NCI-H146 treated with DMSO at 0.1 percent for 48 hours (cell line): ENCODE measurements around the gene PLBD2.

Experiments used
- DNase-seq: peaks from one replicate; lab custom pipeline; 2025; ENCODE audit not compliant: unreplicated experiment; lab: John Stamatoyannopoulos, UW

The PLBD2 gene

DNA sequence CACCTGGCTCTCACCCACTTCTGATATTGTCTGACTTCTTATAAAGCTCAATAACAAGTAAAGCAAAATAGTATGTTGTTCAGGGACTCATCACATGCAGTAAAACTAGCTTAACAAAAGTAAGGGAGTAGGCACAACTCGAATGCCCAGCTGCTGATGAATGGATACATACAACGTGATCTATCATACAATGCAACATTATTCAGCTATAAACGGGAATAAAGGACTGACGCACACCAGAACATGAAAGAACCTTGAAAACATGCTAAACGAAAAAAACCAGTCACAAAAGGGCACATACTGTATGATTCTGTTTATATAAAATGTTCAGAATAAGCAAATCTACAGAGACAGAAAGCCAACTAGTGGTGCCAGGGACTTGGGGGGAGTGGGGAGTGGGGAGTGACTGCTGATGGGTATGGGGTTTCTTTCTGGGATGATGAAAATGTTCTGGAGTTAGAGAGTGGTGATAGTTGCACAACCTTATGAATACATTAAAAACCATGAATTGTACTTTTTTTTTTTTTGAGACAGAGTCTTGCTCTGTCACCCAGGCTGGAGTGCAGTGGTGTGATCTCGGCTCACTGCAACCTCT, 11.1 kb downstream of the PLBD2 start:
- no peak for DNase-seq

DNA sequence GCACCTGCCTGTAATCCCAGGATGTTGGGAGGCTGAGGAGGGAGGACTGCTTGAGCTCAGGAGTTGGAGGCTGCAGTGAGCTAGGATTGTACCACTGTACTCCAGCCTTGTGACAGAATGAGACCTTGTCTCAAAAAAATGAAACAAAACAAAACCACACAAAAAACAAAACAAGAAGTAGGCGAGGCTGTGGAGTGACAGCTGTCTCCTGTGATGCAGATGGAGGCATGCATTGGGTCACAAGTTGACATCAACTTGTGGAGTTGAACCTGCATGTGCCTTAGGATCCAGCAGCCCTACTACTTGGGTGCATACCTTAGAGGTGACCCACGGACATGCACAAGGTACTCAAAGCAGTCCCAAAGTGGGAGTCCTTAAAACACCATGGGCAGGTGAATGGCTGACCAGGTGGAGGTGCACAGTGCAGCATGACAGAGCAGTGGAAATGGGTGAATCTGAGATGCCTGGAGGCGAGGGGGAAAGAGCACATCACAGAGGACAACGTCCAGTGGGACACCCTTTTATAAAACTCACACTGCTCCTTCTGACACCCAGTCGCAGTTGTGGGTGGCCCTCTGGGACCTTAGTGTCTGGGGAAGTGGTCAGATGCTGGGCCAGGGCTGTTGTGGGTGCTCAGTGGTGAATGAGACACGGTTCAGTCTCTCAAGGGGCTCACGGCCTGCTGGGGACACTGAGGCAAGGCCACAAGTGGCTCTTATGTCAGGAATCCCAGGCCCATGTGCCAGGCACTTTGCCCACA, 12.7 kb downstream of the PLBD2 start:
- DNase-seq: no peak

DNA sequence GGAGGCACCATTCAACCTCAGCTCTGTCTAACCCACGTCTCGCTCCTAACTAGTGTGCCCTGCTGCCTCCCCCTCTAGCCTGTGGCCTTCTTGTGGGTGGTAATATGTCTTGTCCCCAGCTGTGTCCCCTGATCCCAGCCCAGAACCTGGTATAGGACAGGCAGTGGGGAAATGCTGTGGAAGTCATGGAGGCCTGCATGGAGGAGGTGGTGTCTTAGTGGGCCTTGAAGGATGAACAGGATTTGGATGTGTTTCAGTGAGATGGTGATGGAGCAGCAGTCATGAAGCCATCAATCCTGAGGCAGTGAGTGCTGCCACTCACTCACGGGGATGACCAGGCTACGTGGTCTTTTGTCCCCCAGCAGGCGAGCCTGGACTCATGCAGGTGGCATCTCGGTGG, 13.4 kb downstream of the PLBD2 start:
- DNase-seq: no peak

DNA sequence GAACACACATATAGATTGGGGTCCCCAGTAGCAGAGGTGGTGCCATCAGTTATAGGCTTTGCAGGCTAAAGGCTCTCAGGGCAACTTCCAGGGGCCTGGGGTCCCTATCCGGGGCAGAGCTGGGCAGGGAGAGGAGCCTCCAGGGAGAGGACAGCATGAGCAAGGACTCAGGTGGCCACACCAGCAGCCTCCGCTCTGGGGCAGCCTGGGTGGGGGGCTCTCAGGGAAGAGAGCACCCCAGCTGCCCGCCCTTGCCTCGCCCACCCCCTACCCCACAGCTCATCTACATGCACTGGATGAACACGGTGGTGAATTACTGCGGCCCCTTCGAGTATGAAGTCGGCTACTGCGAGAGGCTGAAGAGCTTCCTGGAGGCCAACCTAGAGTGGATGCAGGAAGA, 14.0 kb downstream of the PLBD2 start:
- DNase-seq: no peak

DNA sequence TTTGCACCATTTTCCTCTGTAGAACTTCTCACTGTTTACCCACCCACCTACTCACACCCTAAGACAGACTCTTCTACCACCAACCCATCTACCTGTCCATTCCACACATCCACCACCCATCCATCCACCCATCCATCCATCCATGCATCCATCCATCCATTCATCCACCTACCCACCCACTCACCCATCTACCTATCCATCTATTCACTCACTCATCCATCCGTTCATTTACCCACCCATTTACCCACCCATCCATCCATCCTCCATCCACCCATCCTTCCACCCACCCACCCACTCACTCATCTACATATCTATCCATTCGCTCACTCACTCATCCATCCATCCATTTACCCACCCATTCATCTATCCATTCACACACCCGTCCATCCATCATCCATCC, 15.1 kb downstream of the PLBD2 start:
- no peak for DNase-seq

DNA sequence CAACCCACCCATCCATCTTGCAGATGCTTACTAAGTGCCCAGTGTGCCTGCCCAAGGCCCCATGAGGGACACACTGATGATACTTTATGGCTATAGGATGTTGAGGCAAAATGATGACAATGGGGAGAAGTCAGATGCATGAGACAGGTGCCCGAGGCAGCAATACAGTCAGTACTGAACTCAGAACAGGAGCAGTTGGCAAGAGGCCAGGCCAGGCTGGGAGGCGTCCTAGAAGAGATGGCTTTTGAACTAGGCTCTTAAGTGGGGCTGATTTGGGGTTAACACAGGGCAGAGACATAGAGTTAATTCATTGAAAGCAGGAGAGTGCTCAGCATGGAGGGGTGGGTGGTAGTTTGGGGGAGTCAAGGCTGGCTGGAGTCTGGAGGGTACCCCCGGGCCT, 15.6 kb downstream of the PLBD2 start:
- DNase-seq: no peak

DNA sequence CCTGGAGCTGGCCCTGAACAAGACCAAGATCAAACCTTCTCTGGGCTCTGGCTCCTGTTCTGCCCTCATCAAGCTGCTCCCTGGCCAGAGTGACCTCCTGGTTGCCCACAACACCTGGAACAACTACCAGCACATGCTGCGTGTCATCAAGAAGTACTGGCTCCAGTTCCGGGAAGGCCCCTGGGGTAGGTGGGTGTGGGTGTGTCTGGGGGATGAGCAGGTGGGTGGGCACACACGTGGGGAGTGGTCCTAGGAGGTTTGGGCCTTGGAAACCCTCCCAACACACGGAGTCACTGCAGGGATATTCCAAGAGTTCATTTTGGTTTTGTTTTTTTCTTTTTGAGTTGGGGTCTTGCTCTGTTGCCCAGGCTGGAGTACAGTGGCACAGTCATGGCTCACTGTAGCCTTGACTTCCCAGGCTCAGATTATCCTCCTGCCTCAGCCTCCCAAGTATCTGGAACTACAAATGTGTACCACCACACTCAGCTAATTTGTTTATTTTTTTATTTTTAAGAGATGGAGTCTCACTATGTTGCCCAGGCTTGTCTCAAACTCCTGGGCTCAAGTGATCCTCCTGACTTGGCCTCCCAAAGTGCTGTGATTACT, 16.5 kb downstream of the PLBD2 start:
- DNase-seq: no peak

DNA sequence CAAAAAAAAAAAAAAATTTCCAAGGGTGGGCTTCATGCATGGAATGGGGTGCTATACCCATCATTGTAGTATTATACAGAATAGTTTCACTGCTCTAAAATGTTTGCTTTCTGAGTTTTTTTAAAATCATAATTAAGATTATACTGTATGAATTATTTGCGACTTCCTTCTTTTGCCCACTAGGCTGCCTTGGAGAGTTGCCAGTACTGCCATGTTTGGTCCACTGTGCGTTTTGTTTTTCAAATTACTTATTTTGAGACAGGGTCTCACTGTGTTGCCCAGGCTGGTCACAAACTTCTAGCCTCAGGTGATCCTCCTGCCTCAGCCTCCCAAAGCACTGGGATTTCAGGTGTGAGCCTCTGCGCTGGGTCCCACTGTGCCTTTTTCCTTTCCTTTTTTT, 19.9 kb downstream of the PLBD2 start:
- DNase-seq: no peak

DNA sequence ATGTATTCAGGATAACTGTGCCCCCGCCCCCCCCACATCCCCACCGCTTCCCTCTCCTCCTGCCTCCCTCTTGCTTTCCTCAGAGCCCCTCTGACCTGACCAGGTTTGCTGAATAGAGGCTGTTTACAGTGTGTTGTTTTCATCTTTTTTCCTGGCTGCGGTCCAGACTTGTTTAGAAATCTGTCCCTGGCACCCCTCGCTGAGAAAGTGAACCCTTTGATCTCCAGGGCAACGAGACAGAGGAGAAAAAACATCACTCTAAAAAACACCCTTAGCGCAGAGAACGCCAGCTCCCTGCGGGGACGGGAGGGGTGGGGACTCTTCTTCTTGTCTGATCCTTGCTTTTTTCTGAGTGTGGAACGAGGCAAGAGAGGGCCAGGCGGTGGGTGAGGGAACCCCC, 22.8 kb downstream of the PLBD2 start:
- DNase-seq: no peak

DNA sequence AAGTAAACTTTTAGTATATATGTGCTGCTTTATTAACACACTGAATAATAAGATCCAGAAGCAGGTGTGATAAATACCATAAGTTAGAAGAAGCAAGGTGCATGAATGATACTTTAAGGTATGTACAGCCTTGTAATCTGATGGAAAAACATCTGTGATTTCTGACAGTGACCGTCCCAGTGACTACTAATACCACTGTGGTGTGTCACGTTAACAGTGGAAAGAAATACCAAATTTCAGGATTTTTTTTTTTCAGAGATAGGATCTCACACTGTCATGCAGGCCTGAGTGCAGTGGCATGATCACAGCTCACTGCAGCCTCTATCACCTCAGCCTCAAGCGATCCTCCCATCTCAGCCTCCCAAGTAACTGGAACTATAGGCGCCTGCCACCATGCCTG, 23.8 kb downstream of the PLBD2 start:
- DNase-seq: no peak

GRCh38 chr12:113384778-113385177, 26.4 kb downstream of the PLBD2 start:
- no peak for DNase-seq

- DNase-seq: no peak
Observed at GRCh38 chr12:113385282-113385882, 27.0 kb downstream of the PLBD2 start.

DNA sequence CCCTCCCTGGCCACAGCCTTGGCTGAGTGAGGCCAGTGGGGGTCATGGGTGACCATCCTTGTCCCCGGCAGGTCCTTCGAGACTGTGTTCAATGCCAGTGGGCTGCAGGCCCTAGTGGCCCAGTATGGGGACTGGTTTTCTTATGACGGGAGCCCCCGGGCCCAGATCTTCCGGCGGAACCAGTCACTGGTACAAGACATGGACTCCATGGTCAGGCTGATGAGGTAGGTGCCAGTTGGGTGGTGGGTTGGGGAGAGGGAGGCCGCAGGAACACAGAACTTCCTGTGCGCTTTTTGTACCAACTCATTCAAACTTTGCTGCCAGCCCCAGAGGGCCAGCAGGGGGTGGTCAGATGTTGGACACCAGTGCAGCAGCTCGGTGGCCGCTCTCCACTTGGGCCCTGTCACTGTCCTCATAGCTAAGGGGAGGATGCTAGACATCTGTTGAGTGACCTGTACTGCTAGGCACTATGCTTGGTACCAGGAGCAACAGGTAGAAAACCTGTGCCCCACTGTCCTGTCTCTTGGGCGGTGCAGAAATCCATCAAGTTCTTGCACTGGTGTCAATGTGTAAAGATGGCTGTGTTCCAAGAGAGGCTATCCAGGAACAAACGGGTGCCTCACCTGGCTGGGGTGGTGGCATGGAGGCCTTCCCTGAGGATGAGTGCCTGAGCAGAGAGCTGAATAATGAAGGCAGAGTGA, 28.6 kb downstream of the PLBD2 start:
- no peak for DNase-seq

DNA sequence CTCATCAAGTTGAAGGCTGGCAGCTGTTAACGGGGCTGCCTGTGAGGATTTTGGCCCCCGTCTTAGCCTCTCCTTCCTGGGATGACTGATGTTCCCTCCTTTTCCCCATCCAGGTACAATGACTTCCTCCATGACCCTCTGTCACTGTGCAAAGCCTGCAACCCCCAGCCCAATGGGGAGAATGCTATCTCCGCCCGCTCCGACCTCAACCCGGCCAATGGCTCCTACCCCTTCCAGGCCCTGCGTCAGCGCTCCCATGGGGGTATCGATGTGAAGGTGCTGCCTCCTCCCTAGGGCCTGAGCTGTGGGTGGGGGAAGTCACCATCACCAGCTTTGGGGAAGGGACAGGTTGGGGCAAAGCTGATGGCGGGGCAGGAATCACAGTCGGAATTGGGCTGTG, 29.2 kb downstream of the PLBD2 start:
- DNase-seq: no peak

DNA sequence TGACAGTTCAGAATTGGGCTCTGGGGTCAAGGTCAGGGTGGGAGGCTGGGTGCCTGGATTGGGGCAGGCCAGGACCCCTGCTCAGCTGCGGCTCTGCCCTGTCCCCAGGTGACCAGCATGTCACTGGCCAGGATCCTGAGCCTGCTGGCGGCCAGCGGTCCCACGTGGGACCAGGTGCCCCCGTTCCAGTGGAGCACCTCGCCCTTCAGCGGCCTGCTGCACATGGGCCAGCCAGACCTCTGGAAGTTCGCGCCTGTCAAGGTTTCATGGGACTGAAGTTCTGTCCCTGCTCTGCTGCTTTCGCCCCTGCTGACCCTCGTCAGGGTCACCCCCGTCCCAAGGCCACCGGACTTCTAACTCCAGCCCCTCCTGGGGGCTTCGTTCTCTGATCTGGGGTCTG, 30.0 kb downstream of the PLBD2 start:
- DNase-seq: no peak

DNA sequence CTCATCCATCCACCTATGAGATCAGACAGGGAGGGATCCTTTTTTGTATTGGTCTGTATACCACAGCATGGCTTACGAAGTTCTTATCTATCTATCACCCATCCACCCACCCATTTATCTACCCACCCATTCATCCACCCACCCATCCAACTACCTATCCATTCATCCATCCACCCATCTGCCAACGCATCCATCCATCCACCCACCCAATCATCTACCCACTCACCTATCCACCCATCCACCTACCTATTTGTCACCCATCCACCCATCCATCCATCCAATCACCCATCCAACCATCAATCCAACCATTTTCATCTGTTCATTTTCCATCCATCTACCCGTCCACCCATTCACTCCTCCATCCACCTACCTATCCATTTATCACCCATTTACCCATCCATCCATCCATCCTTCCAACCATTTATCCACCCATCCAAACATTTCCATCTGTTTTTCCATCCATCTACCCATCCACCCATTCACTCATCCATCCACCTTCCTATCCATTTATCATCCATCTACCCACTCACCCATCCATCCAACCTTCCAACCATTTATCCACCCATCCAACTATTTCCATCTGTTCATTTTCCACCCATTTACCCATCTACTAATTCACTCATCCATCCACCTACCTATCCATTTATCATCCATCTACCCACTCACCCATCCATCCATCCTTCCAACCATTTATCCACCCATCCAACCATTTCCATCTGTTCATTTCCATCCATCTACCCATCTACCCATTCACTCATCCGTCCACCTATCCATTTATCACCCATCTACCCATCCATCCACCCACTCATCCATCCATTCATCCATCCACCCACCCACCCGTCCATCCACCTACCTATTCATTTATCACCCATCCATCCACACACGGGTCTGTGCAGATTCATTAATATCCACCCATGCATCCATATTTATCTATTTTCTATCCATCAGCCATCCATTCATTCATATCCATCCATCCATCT, 32.0 kb downstream of the PLBD2 start:
- no peak for DNase-seq

GRCh38 chr12:113391145-113391544, 32.8 kb downstream of the PLBD2 start:
- no peak for DNase-seq

GRCh38 chr12:113391650-113392337, 33.4 kb downstream of the PLBD2 start:
- no peak for DNase-seq

GRCh38 chr12:113392520-113392919, 34.1 kb downstream of the PLBD2 start:
- DNase-seq: no peak
